MM.1S (cell line): ENCODE data around the gene IGSF6.
A peak's percentile ranks its signal among the peaks of the same experiment; 100 is the strongest.

Source experiments
- DNase-seq: peaks from one replicate; pipeline ENCODE4 v3.0.0-alpha.2; 2015
- H2AFZ ChIP-seq: fragments of 300-600 bp; sonication (generic); 2 replicates; pipeline ENCODE4 v1.6.0; 2016; ENCODE audit warnings: antibody characterized with exemption, low read length
- H3F3A ChIP-seq: fragments of 300-600 bp; sonication (generic); 2 replicates; pipeline ENCODE4 v1.6.1; 2016; ENCODE audit warnings: mild to moderate bottlenecking, antibody characterized with exemption, low read length, moderate library complexity, mixed read lengths; ENCODE audit not compliant: insufficient read depth
- H3K27ac ChIP-seq: fragments of 300-600 bp; sonication (generic); 2 replicates; pipeline ENCODE4 v1.5.1; 2016; ENCODE audit warnings: mild to moderate bottlenecking, low read length
- H3K27me3 ChIP-seq: fragments of 300-600 bp; sonication (generic); replicated peaks from 2 replicates; pipeline ENCODE4 v1.6.0; 2016; ENCODE audit warnings: low read length; ENCODE audit not compliant: insufficient read depth
- H3K36me3 ChIP-seq: fragments of 300-600 bp; sonication (generic); replicated peaks from 2 replicates; pipeline ENCODE4 v1.6.1; 2016; ENCODE audit warnings: mild to moderate bottlenecking, low read length, mixed read lengths; ENCODE audit not compliant: insufficient read depth
- H3K4me1 ChIP-seq: fragments of 300-600 bp; sonication (generic); 2 replicates; pipeline ENCODE4 v1.6.1; 2016; ENCODE audit warnings: low read length, mixed read lengths
- H3K4me2 ChIP-seq: fragments of 300-600 bp; sonication (generic); 2 replicates; pipeline ENCODE4 v1.6.0; 2016; ENCODE audit warnings: low read depth, low read length
- H3K4me3 ChIP-seq: fragments of 300-600 bp; sonication (generic); 2 replicates; pipeline ENCODE4 v1.5.1; 2016; ENCODE audit warnings: low read length, mixed read lengths
- H3K79me2 ChIP-seq: fragments of 300-600 bp; sonication (generic); 2 replicates; pipeline ENCODE4 v1.6.1; 2016; ENCODE audit warnings: mixed run types, low read length, mixed read lengths
- H3K9ac ChIP-seq: fragments of 300-600 bp; sonication (generic); 2 replicates; pipeline ENCODE4 v1.6.1; 2016; ENCODE audit warnings: low read length, mixed read lengths
- H3K9me2 ChIP-seq: fragments of 300-600 bp; sonication (generic); replicated peaks from 2 replicates; pipeline ENCODE4 v1.6.1; 2016; ENCODE audit warnings: mild to moderate bottlenecking, low read length, mixed read lengths; ENCODE audit not compliant: insufficient read depth
- H3K9me3 ChIP-seq: fragments of 300-600 bp; sonication (generic); replicated peaks from 2 replicates; pipeline ENCODE4 v1.6.1; 2016; ENCODE audit warnings: mild to moderate bottlenecking, low read length, mixed read lengths; ENCODE audit not compliant: insufficient read depth
- H4K20me1 ChIP-seq: fragments of 300-600 bp; sonication (generic); 2 replicates; pipeline ENCODE4 v1.6.1; 2016; ENCODE audit warnings: mild to moderate bottlenecking, low read length, moderate library complexity, mixed read lengths; ENCODE audit not compliant: insufficient read depth
- EZH2 ChIP-seq: fragments of 300-600 bp; sonication (generic); optimal IDR thresholded peaks from 2 replicates; pipeline ENCODE3; 2017; ENCODE audit warnings: low read depth, mild to moderate bottlenecking, antibody characterized with exemption, low read length, mixed read lengths
- EZH2phosphoT487 ChIP-seq: fragments of 300-600 bp; sonication (generic); IDR thresholded peaks from 2 replicates; pipeline ENCODE4 v1.6.1; 2018; ENCODE audit warnings: antibody characterized with exemption, low read length
- TF ChIP-seq, protein P1 (sequence below): fragments of 300-600 bp; sonication (generic); IDR thresholded peaks from 2 replicates; pipeline ENCODE4 v1.5.1; 2016; ENCODE audit warnings: antibody characterized with exemption, low read length, mixed read lengths

The IGSF6 gene

DNA sequence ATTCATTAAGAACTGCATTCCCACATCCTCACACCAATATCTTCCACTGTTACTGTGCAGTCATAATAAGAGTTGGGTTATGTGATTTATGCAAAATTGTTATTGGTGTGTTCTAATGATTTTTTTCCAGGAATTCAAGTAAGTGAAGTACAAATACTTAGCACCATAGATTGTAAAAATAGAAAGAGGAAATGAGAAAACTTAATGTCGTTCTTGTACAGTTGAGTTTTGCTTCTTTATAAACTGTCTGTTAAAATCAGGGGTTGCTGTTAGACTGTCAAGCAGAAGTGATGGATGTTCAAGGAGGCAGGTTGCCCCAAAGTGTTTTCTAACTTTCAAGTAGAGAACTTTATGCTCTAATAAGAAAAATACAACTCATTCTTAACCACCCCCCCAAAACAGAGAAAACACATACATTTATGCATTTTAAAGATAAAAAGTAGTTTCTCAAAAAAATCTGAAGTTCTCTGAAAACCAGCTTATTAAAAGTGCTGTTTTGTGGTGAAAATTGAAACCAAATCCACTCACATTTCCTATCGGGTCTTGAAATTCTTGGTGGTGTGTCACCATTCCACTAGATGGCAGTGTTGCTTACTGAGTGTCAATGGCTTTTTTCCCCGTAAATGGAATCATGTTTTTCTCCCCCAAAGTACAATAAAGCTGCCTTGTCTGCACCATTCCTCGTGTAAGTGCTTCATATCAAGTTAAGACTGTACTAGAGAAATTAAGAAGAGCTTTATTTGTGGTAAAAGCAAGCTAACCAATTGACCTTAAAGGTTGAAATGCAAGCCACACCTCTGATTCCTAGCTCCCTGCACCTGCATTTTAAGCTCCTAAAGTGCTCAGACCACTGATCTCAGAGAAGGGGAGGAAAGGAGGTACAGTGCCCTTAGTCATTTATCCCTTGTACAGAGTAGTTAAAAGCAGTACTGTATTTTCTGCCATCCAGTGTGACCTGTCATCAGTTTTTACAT lies 4.7 kb upstream of the IGSF6 start:
- TF ChIP-seq, protein P1, sequence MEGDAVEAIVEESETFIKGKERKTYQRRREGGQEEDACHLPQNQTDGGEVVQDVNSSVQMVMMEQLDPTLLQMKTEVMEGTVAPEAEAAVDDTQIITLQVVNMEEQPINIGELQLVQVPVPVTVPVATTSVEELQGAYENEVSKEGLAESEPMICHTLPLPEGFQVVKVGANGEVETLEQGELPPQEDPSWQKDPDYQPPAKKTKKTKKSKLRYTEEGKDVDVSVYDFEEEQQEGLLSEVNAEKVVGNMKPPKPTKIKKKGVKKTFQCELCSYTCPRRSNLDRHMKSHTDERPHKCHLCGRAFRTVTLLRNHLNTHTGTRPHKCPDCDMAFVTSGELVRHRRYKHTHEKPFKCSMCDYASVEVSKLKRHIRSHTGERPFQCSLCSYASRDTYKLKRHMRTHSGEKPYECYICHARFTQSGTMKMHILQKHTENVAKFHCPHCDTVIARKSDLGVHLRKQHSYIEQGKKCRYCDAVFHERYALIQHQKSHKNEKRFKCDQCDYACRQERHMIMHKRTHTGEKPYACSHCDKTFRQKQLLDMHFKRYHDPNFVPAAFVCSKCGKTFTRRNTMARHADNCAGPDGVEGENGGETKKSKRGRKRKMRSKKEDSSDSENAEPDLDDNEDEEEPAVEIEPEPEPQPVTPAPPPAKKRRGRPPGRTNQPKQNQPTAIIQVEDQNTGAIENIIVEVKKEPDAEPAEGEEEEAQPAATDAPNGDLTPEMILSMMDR, result peak; percentile 86
- no peak for TF ChIP-seq EZH2phosphoT487
- no peak for TF ChIP-seq EZH2
- no peak overlapping the region for H3K9ac ChIP-seq

DNA sequence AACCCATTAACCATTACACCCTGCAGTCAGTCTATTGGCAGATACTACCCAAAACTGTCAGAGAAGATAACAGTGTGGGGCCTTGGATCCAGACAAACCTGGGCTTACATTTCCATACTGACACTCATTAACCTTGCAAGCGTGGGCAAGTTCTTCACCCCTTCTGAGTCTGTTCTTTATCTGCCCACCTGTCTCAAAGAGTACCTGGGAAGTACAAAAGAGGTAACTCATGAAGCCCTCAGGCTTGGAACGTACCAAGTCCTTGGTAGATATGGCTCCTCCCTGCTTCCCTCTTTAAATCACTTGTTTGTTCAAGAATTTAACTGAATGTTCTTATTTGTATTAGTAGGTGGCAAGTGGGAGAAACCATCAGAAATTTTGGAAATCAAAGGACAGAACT lies 2.5 kb upstream of the IGSF6 start:
- H3K4me1 ChIP-seq, result peaks cover 24% of the 10 kb centered on the region

More for the DNA sequence above, 4.7 kb upstream of the IGSF6 start:
- H3F3A ChIP-seq, result peaks cover 20% of the 10 kb centered on the region
- no peak overlapping the region for H2AFZ ChIP-seq
- peak; percentile 71 for DNase-seq
- peaks cover 24% of the 10 kb centered on the region for H3K4me1 ChIP-seq
- no peaks in the 10 kb centered on the region for H3K27me3 ChIP-seq
- H4K20me1 ChIP-seq, result no peaks in the 10 kb centered on the region
- H3K79me2 ChIP-seq, result no peaks in the 10 kb centered on the region
- peak overlapping the region; percentile 33; the same call in 1 of the 2 replicates for H3K27ac ChIP-seq
- H3K9me3 ChIP-seq, result no peaks in the 10 kb centered on the region
- 0 out of 2 replicates have a peak overlapping the region, but pooled peaks have one; percentile 5 for H3K4me3 ChIP-seq
- H3K4me2 ChIP-seq, result peak overlapping the region; percentile 51
- H3K36me3 ChIP-seq, result no peaks in the 10 kb centered on the region
- H3K9me2 ChIP-seq, result no peaks in the 10 kb centered on the region

DNA sequence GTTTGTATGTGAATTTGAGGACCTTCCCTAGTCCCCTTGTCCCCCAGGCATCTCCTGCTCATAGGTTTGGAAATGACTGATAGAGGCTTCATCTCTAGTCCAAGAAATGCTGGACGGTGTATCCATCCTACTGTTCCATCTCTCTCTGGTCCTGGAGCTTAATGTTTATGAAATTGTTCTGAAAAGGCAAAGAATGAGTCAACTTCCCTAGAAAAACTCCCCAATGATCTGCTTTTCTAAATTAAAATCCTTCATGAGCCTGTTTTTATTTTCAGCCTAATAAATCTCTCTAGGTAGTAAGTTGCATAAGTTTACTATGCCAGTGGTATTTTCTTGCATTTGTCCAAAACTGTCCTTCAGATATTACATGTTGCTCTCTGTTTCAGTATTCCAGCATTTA lies 2.1 kb upstream of the IGSF6 start:
- Histone ChIP-seq H3K9me2 (no peaks in the 10 kb centered on the region), H3K79me2 (no peaks in the 10 kb centered on the region), H3K4me2 (no peak overlapping the region), H3K27ac (no peak overlapping the region), H3K9ac (no peak overlapping the region), H3K27me3 (no peaks in the 10 kb centered on the region), H2AFZ (no peak overlapping the region), H3K9me3 (no peaks in the 10 kb centered on the region), H3F3A (peaks cover 20% of the 10 kb centered on the region), H3K4me1 (peaks cover 24% of the 10 kb centered on the region), H3K36me3 (no peaks in the 10 kb centered on the region), H3K4me3 (no peak overlapping the region), H4K20me1 (no peaks in the 10 kb centered on the region)
- DNase-seq, result no peak
- TF ChIP-seq EZH2, result no peak
- no peak for TF ChIP-seq EZH2phosphoT487
- TF ChIP-seq, protein P1, result no peak

More for the DNA sequence above, 2.5 kb upstream of the IGSF6 start:
- Histone ChIP-seq H3K9me3 (no peaks in the 10 kb centered on the region), H3K4me3 (no peak overlapping the region), H3K9me2 (no peaks in the 10 kb centered on the region), H3K27ac (no peak overlapping the region), H3K79me2 (no peaks in the 10 kb centered on the region), H3F3A (peaks cover 20% of the 10 kb centered on the region), H2AFZ (no peak overlapping the region), H3K36me3 (no peaks in the 10 kb centered on the region), H3K4me2 (no peak overlapping the region), H3K27me3 (no peaks in the 10 kb centered on the region), H3K9ac (no peak overlapping the region), H4K20me1 (no peaks in the 10 kb centered on the region)
- DNase-seq, result no peak
- no peak for TF ChIP-seq EZH2
- TF ChIP-seq, protein P1, result no peak
- no peak for TF ChIP-seq EZH2phosphoT487
